A673 (cell line): Measurements from ENCODE around the gene TRPM6. TPM values are rescaled to one million over a fixed set of nuclear protein-coding genes. Genes with fewer than 3 reads are reported as not detected.

Experiments
- BruUV-seq: library from RNA; stranded (reverse); fragments of 400-500 nt; replicated peaks from 2 replicates; lab custom pipeline; 2021; lab: Mats Ljungman, UMichigan
- CTCF ChIA-PET: fragments of 300-600 bp; sonication (Branson Sonifier 250); formaldehyde crosslinking; loops from one replicate; lab custom pipeline; 2022; ENCODE audit warnings: antibody characterized with exemption; lab: Charles Lee
- POLR2A ChIA-PET: fragments of 300-600 bp; sonication (Branson Sonifier 250); formaldehyde crosslinking; loops from one replicate; lab custom pipeline; 2022; ENCODE audit warnings: antibody characterized with exemption; ENCODE audit not compliant: low non-redundant PET; lab: Charles Lee
- DNase-seq: peaks from one replicate; pipeline ENCODE4 v3.0.0-alpha.2; 2015; ENCODE audit warnings: low spot score
- H3K27ac ChIP-seq: fragments of 200-600 bp; sonication (generic); 2 replicates; pipeline ENCODE4 v1.5.1; 2016; ENCODE audit warnings: mixed run types, low read depth, mild to moderate bottlenecking, mixed read lengths, antibody characterized with exemption, low read length; ENCODE audit not compliant: poor library complexity, severe bottlenecking
- H3K27me3 ChIP-seq: fragments of 200-600 bp; sonication (generic); replicated peaks from 2 replicates; pipeline ENCODE4 v1.6.1; 2017; ENCODE audit warnings: mixed run types, low read depth, mild to moderate bottlenecking, mixed read lengths, antibody characterized with exemption, low read length; ENCODE audit not compliant: insufficient read depth, poor library complexity
- H3K36me3 ChIP-seq: fragments of 200-600 bp; sonication (generic); 2 replicates; pipeline ENCODE4 v1.6.1; 2016; ENCODE audit warnings: mixed run types, mild to moderate bottlenecking, mixed read lengths, antibody characterized with exemption, low read length; ENCODE audit not compliant: insufficient read depth, poor library complexity, severe bottlenecking
- H3K4me1 ChIP-seq: fragments of 200-600 bp; sonication (generic); 2 replicates; pipeline ENCODE4 v1.6.1; 2017; ENCODE audit warnings: mixed run types, mild to moderate bottlenecking, mixed read lengths, antibody characterized with exemption, low read length; ENCODE audit not compliant: insufficient read depth, poor library complexity, severe bottlenecking
- H3K4me3 ChIP-seq: fragments of 200-600 bp; sonication (generic); 2 replicates; pipeline ENCODE4 v1.5.1; 2016; ENCODE audit warnings: low read depth, mixed run types, mild to moderate bottlenecking, mixed read lengths, low read length; ENCODE audit not compliant: poor library complexity, severe bottlenecking
- H3K9me3 ChIP-seq: fragments of 200-600 bp; sonication (generic); 2 replicates; pipeline ENCODE4 v1.6.1; 2016; ENCODE audit warnings: mixed run types, low read depth, mild to moderate bottlenecking, mixed read lengths, antibody characterized with exemption, low read length; ENCODE audit not compliant: poor library complexity, severe bottlenecking
- EZH2 ChIP-seq: fragments of 200-600 bp; sonication (generic); IDR thresholded peaks from 2 replicates; pipeline ENCODE4 v1.6.1; 2017; ENCODE audit warnings: borderline replicate concordance, low read depth, mild to moderate bottlenecking, mixed read lengths, antibody characterized with exemption, low read length; ENCODE audit not compliant: poor library complexity, severe bottlenecking
- intact Hi-C: fragments of 100-400 bp; cut with micrococcal nuclease; formaldehyde crosslinking; loops from one replicate; pipeline ENCODE4 v1.10.0; 2022; ENCODE audit not compliant: unreplicated experiment
- total RNA-seq: library from RNA; stranded (reverse); gene quantifications from 2 replicates; pipeline ENCODE4 v1.2.3, GENCODE V29; 2021
- TF ChIP-seq, protein P1 (sequence below): fragments of 300-800, 200-600 bp; sonication (generic); conservative IDR thresholded peaks from 2 replicates; pipeline ENCODE4 v1.5.1; 2017; ENCODE audit warnings: low read depth, mild to moderate bottlenecking, antibody characterized with exemption, low read length, moderate library complexity, mixed read lengths

The TRPM6 gene
- total RNA-seq, 1 experiment from 2014 or later, result 0.06 TPM

DNA sequence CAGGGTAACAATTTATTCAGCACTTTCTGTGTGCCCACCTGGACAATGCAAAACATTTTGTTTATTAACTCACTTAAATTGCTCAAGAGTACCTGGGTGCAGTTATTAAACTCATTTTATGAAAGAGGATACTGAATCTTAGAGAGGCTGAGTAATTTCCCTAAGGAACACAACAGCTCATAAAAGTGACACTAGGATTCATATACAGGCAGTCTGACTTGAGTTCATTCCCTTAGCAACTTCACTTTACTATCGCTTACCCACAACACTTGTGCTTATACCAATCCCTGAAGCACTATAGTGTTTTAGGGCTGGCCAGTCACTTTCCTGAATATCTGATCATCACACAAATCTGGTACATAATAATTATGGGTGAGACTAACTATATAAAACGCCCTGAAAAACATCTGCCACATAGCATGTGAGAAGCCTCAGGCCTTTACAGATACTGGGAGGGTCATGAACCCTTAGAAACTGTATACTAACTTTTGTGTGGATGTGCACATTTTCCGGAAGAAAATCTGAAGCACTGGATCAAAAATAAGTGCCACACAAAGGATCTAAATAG, 11.3 kb downstream of the TRPM6 start:
- Histone ChIP-seq H3K36me3 (no peaks in the 10 kb centered on the region), H3K4me1 (no peaks in the 10 kb centered on the region), H3K4me3 (no peak overlapping the region), H3K27ac (no peak overlapping the region), H3K27me3 (peaks cover 11% of the 10 kb centered on the region), H3K9me3 (peaks cover 5% of the 10 kb centered on the region)
- POLR2A ChIA-PET, result no interaction called here
- intact Hi-C loops, result no loop called here
- no peak for DNase-seq
- CTCF ChIA-PET, result no interaction called here
- no TSS peak for BruUV-seq
- TF ChIP-seq EZH2, result no peak
- TF ChIP-seq, protein P1, sequence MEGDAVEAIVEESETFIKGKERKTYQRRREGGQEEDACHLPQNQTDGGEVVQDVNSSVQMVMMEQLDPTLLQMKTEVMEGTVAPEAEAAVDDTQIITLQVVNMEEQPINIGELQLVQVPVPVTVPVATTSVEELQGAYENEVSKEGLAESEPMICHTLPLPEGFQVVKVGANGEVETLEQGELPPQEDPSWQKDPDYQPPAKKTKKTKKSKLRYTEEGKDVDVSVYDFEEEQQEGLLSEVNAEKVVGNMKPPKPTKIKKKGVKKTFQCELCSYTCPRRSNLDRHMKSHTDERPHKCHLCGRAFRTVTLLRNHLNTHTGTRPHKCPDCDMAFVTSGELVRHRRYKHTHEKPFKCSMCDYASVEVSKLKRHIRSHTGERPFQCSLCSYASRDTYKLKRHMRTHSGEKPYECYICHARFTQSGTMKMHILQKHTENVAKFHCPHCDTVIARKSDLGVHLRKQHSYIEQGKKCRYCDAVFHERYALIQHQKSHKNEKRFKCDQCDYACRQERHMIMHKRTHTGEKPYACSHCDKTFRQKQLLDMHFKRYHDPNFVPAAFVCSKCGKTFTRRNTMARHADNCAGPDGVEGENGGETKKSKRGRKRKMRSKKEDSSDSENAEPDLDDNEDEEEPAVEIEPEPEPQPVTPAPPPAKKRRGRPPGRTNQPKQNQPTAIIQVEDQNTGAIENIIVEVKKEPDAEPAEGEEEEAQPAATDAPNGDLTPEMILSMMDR, result no peak

GRCh38 chr9:74875656-74876055, 12.1 kb downstream of the TRPM6 start:
- no peak for DNase-seq
- peaks cover 5% of the 10 kb centered on the region for H3K9me3 ChIP-seq
- H3K4me3 ChIP-seq, result no peak overlapping the region
- CTCF ChIA-PET, result no interaction called here
- intact Hi-C loops, result no loop called here
- TF ChIP-seq EZH2, result no peak
- TF ChIP-seq, protein P1, result no peak
- H3K4me1 ChIP-seq, result no peaks in the 10 kb centered on the region
- H3K27ac ChIP-seq, result no peak overlapping the region
- POLR2A ChIA-PET, result no interaction called here
- H3K27me3 ChIP-seq, result peaks cover 17% of the 10 kb centered on the region
- no TSS peak for BruUV-seq
- no peaks in the 10 kb centered on the region for H3K36me3 ChIP-seq

DNA sequence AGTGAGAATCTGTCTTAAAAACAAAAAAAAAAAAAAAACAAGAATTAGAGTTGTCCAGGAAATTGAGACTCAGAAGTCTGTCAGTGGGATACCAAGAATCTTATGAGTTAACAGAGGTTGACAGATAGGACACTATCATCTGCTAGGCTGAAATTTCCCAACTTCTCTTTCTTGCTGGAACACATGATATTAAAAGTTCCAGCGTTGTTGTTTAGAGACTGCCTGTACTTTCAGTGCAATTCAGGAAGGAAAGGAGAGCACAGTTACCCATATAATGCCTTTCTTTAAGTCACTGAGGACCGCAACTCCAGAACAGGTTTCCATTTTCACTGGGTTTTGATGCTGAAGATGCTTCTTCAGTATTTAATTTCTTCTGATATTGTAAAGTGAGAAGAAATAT, 13.5 kb downstream of the TRPM6 start:
- H3K27ac ChIP-seq, result no peak overlapping the region
- no peaks in the 10 kb centered on the region for H3K9me3 ChIP-seq
- intact Hi-C loops, result no loop called here
- no peak for DNase-seq
- H3K36me3 ChIP-seq, result no peaks in the 10 kb centered on the region
- no peak overlapping the region for H3K4me3 ChIP-seq
- CTCF ChIA-PET, result no interaction called here
- H3K4me1 ChIP-seq, result no peaks in the 10 kb centered on the region
- POLR2A ChIA-PET, result no interaction called here
- TF ChIP-seq, protein P1, result no peak
- no peak for TF ChIP-seq EZH2
- no TSS peak for BruUV-seq
- H3K27me3 ChIP-seq, result peaks cover 25% of the 10 kb centered on the region
